ENCODE data around the gene PPFIBP1. TPM values are rescaled to one million over a fixed set of nuclear protein-coding genes. Genes with fewer than 3 reads are reported as not detected.
"Not testable (repeated sequence)": the region's sequence is repeated elsewhere in the genome, so short reads cannot be mapped to it uniquely, and the experiment has no call there.

The PPFIBP1 gene
- polyA plus RNA-seq, 2 of the 4 experiments (the other 2 are of a cell fraction), result 24.8 to 89.0 TPM

GRCh38 chr12:27542628-27543027 lies 18.6 kb downstream of the PPFIBP1 start (continued):
- no peak for TF ChIP-seq CTCF (IDR thresholded peaks at IDR 0.05)
- TF ChIP-seq SMC3 (IDR thresholded peaks at IDR 0.05), result no peak
- TF ChIP-seq, protein P1, sequence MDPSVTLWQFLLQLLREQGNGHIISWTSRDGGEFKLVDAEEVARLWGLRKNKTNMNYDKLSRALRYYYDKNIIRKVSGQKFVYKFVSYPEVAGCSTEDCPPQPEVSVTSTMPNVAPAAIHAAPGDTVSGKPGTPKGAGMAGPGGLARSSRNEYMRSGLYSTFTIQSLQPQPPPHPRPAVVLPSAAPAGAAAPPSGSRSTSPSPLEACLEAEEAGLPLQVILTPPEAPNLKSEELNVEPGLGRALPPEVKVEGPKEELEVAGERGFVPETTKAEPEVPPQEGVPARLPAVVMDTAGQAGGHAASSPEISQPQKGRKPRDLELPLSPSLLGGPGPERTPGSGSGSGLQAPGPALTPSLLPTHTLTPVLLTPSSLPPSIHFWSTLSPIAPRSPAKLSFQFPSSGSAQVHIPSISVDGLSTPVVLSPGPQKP (IDR thresholded peaks at IDR 0.05; ENCODE audit: low read depth, low read length), result no peak

DNA sequence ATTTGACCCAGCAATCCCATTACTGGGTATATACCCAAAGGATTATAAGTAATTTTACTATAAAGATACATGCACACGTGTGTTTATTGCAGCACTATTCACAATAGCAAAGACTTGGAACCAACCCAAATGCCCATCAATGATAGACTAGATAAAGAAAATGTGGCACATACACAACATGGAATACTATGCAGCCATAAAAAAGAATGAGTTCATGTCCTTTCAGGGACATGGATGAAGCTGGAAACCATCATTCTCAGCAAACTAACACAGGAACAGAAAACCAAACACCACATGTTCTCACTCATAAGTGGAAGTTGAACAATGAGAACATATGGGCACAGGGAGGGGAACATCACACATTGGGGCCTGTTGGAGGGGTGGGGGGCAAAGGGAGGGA lies 20.9 kb downstream of the PPFIBP1 start:
- H3K4me3 ChIP-seq; H3K27ac ChIP-seq; H3K4me2 ChIP-seq; DNase-seq (ENCODE audit: low read depth in 1 of 2, low spot score in 1 of 2); FAIRE-seq; ATAC-seq; POLR2A ChIA-PET; H3K9me3 ChIP-seq: not testable (repeated sequence)
- H3K4me1 ChIP-seq, result peaks cover 39% of the 10 kb centered on the region
- WGBS (ENCODE audit: missing lambda C conversion rate), result 97% methylated on average over 1 of the region's 1 CpG
- CTCF ChIA-PET, result interaction anchor here (1.0 to 1.5 kb wide), 2 partner anchors 10 to 89 kb away, joined by 3 read pairs; no protein-coding TSS in a partner anchor

DNA sequence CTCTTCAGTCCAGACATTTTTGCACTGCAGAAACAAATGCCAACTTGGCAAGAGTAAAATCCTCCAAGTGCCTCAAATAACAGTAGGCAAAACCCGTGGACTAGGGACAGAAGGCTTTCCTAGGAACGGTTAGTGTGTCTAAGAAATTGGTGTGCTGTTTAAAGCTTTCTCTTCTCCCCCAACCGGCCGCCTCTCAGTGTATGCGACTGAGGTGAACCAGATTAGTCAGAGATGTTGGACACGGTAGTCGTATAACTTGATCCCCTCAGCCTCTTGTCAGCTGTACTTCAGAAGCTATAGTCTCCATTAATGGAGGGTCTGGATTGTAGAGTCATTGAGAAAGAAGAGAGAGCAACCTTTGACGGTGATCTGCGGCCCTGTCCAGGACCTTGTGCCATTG lies 21.7 kb downstream of the PPFIBP1 start:
- no peak for TF ChIP-seq NFE2L2 (conservative IDR thresholded peaks at IDR 0.05; ENCODE audit: low read length)
- TF ChIP-seq RCOR1 (IDR thresholded peaks at IDR 0.05; ENCODE audit: low read depth, low read length), result no peak
- no peak for TF ChIP-seq PHF8 (IDR thresholded peaks at IDR 0.05; ENCODE audit: borderline replicate concordance, low read depth)
- no peak for TF ChIP-seq RFX5 (IDR thresholded peaks at IDR 0.05)
- ATAC-seq (no peak), FAIRE-seq (no peak), DNase-seq (ENCODE audit: low read depth in 1 of 2, low spot score in 1 of 2) (no peak)
- Histone ChIP-seq H3K4me3 (no peak overlapping the region), H3K4me1 (peaks cover 46% of the 10 kb centered on the region), H3K9me3 (no peaks in the 10 kb centered on the region), H3K4me2 (no peak overlapping the region), H3K27ac (peak overlapping the region in 1 of 2 experiments; percentile 96; a peak in 3 of 6 replicates)
- WGBS (ENCODE audit: missing lambda C conversion rate), result 89% methylated on average over 9 of the region's 9 CpGs
- ChIA-PET POLR2A (no interaction called here), CTCF (interaction anchor here (1.0 to 1.5 kb wide), 2 partner anchors 9 to 89 kb away, joined by 3 read pairs; no protein-coding TSS in a partner anchor)

DNA sequence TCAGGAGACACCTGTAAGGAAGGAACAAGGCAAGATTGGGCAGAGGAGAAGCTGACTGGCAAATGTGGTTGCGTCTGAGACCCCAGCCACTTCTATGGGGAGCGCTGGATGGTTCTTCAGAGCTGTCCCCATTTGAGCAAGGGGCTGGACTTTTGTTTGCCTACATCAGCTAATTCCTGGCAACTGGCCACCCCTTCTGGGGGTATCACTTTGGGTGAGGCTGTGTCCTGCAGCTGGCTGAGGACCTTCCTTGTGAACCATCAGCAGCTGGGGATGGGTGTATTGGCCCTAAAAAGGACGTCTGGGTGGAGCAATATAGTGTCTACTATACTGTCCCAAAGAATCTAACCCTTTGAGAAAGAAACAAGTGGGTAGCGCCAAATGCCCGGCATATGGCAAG lies 23.6 kb downstream of the PPFIBP1 start:
- ATAC-seq, result no peak
- no peak for TF ChIP-seq EP300 (IDR thresholded peaks at IDR 0.05)
- TF ChIP-seq MAFK (IDR thresholded peaks at IDR 0.05; ENCODE audit: partially characterized antibody), result peak; percentile 10
- no peaks in the 10 kb centered on the region for H3K9me3 ChIP-seq
- H3K4me3 ChIP-seq, result no peak overlapping the region
- POLR2A ChIA-PET, result no interaction called here
- WGBS (ENCODE audit: missing lambda C conversion rate), result 58% methylated on average over 5 of the region's 5 CpGs
- H3K27ac ChIP-seq, result peak overlapping the region; percentile 90 to 96; a peak in 5 of 6 replicates
- no peak for DNase-seq (ENCODE audit: low read depth in 1 of 2, low spot score in 1 of 2)
- CTCF ChIA-PET, result interaction anchor here (1.1 to 1.2 kb wide), 4 partner anchors 14 to 113 kb away, joined by 3 to 4 read pairs (median 4); partner anchors contain the start of gene PPFIBP1
- peaks cover 40% of the 10 kb centered on the region for H3K4me1 ChIP-seq
- FAIRE-seq, result no peak
- H3K4me2 ChIP-seq, result peak overlapping the region; percentile 96; the same call in 2 of the 3 replicates

DNA sequence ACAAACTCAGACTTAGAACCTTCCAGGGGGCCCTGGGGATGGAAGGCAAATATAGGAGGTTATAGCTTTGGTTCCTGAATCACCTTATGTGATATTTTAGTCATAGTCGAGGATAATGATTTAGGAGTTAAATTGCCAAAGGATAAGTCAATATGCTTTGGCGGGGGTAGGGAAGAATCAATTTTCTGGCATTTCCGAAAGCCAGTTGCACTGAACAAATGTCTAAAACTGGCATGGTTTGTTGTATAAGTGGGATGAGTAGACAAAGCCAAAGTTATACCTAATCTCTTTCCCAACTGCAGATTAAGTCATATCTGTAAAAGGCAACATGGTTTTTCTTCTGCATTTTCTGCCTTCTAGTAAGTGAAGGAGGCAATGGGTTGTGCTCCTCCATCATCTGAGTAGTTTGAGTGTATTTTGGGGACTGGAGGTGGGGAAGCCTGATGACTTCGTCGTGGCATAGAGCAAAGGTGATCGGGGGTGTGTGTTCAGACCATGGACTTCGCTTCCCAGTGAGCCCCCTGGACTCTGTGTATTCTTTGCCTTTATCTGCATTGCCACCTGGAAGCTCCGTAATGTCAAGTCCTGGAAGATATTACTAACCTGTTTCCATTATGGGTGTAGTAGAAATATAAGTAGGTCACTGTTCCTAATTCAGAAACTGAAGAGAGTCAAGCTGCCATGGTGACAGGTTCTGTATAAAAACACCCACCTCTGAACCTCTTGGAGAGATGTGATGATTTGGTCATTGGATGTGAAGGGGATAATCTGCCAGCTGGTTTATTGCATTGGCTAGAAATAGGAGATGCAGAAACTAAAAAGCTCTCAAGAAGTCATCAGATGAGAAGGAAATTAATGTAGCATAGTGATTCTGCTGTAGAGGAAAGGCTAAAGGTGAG lies 24.5 kb downstream of the PPFIBP1 start:
- WGBS (ENCODE audit: missing lambda C conversion rate), result 76% methylated on average over 8 of the region's 8 CpGs
- Histone ChIP-seq H3K4me1 (peaks cover 37% of the 10 kb centered on the region), H3K4me2 (peak overlapping the region; percentile 96), H3K9me3 (no peaks in the 10 kb centered on the region), H3K4me3 (0 out of 3 replicates have a peak overlapping the region, but pooled peaks have one; percentile 14), H3K27ac (peak overlapping the region; percentile 90 to 96)
- FAIRE-seq, result no peak
- ChIA-PET POLR2A (interaction anchor here (3.2 kb wide), 1 partner anchor 25 kb away, joined by 43 read pairs; the partner anchor contains the start of gene PPFIBP1), CTCF (interaction anchor here (0.8 to 1.8 kb wide), 6 partner anchors 16 to 116 kb away, joined by 3 to 8 read pairs (median 4); partner anchors contain the start of gene PPFIBP1)
- TF ChIP-seq EHF (CRISPR knock-in tag; IDR thresholded peaks at IDR 0.05), result no peak
- TF ChIP-seq HOXB13 (CRISPR knock-in tag; IDR thresholded peaks at IDR 0.05; ENCODE audit: low read depth), result 0 out of 2 replicates have a peak, but pooled peaks have one; percentile 34
- TF ChIP-seq EHMT2 (IDR thresholded peaks at IDR 0.05; ENCODE audit: low read depth), result no peak
- TF ChIP-seq HES2 (IDR thresholded peaks at IDR 0.05), result no peak
- TF ChIP-seq RARB (CRISPR knock-in tag; IDR thresholded peaks at IDR 0.05), result no peak
- DNase-seq (ENCODE audit: low read depth in 1 of 2, low spot score in 1 of 2), result no peak
- ATAC-seq, result peak; percentile 2 to 10; a peak in 3 of 6 replicates

All from A549 (cell line).